Activated T-cell treated with anti-CD3 and anti-CD28 coated beads, Interleukin-2, amount 50 U/mL, for 4 hours (primary cell): ENCODE data around the gene CHRM1. TPM values are rescaled to one million over a fixed set of nuclear protein-coding genes. Genes with fewer than 3 reads are reported as not detected.
"Not testable (repeated sequence)": the region's sequence is repeated elsewhere in the genome, so short reads cannot be mapped to it uniquely, and the experiment has no call there.

ENCODE experiments used
- ATAC-seq, 2 donors: fragments of 200-7000 bp; cut with Tn5 transposase; one replicate each; pipeline ENCODE4 v1.10.0; 2021
- DNase-seq: peaks from one replicate; pipeline ENCODE4 v3.0.0-alpha.2; 2020
- H3K27me3 Mint-ChIP-seq: one replicate; pipeline ENCODE4 v1.8.0; 2021; ENCODE audit warnings: low read depth, mixed read lengths
- H3K36me3 Mint-ChIP-seq: one replicate; pipeline ENCODE4 v1.8.0; 2022; ENCODE audit warnings: mixed read lengths; ENCODE audit not compliant: insufficient read depth
- H3K4me1 Mint-ChIP-seq: one replicate; pipeline ENCODE4 v1.8.0; 2021; ENCODE audit warnings: low read depth, mixed read lengths
- H3K4me3 Mint-ChIP-seq: one replicate; pipeline ENCODE4 v1.8.0; 2021; ENCODE audit warnings: mild to moderate bottlenecking, moderate library complexity, mixed read lengths
- H3K9me3 Mint-ChIP-seq: one replicate; pipeline ENCODE4 v1.8.0; 2021; ENCODE audit warnings: mixed read lengths
- total RNA-seq, 3 donors: library from RNA; stranded (reverse); gene quantifications; one replicate each; pipeline ENCODE4 v1.2.1, GENCODE V29; 2021

The CHRM1 gene
- total RNA-seq: not detected

- H3K4me1 Mint-ChIP-seq: peaks cover 24% of the 10 kb centered on the region
- no peak within 1 kb of the TSS for H3K4me3 Mint-ChIP-seq
- DNase-seq: no peak
- no peaks in the 10 kb centered on the region for H3K9me3 Mint-ChIP-seq
- ATAC-seq: no peak
- peaks cover 33% of the 10 kb centered on the region for H3K27me3 Mint-ChIP-seq
- no peaks in the 10 kb centered on the region for H3K36me3 Mint-ChIP-seq
Observed at GRCh38 chr11:62921201-62921572, at the start of gene CHRM1. Gene CHRM1 (minus strand): TSS chr11:62921363. CDS start chr11:62911100, 10,263 bp downstream.

DNA sequence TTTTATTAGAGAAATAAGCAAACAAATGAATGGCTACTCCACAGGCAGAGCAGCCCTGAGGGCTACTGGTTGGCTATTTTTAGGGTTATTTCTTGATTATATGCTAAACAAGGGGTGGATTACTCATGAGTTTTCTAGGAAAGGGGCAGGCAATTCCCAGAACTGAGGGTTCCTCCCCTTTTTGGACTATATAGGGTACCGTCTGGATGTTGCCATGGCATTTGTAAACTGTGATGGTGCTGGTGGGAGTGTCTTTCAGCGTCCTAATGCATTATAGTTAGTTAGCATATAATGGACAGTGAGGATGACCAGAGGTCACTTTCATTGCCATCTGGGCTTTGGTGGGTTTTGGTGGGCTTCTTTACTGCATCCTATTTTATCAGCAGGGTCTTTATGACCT is 44.4 kb upstream of the CHRM1 start:
- Mint-ChIP-seq H3K36me3 (no peaks in the 10 kb centered on the region), H3K27me3 (peaks cover 41% of the 10 kb centered on the region)
- ATAC-seq: no peak

GRCh38 chr11:62962391-62962790 is 41.2 kb upstream of the CHRM1 start:
- H3K4me1 Mint-ChIP-seq: peaks cover 3% of the 10 kb centered on the region
- ATAC-seq (no peak), DNase-seq (no peak)
- H3K9me3 Mint-ChIP-seq: no peaks in the 10 kb centered on the region
- no peaks in the 10 kb centered on the region for H3K36me3 Mint-ChIP-seq
- peaks cover 26% of the 10 kb centered on the region for H3K27me3 Mint-ChIP-seq
- no peak overlapping the region for H3K4me3 Mint-ChIP-seq

More for the DNA sequence above, 44.4 kb upstream of the CHRM1 start:
- DNase-seq: no peak
- Mint-ChIP-seq H3K9me3 (no peaks in the 10 kb centered on the region), H3K4me1 (no peaks in the 10 kb centered on the region), H3K4me3 (no peak overlapping the region)

DNA sequence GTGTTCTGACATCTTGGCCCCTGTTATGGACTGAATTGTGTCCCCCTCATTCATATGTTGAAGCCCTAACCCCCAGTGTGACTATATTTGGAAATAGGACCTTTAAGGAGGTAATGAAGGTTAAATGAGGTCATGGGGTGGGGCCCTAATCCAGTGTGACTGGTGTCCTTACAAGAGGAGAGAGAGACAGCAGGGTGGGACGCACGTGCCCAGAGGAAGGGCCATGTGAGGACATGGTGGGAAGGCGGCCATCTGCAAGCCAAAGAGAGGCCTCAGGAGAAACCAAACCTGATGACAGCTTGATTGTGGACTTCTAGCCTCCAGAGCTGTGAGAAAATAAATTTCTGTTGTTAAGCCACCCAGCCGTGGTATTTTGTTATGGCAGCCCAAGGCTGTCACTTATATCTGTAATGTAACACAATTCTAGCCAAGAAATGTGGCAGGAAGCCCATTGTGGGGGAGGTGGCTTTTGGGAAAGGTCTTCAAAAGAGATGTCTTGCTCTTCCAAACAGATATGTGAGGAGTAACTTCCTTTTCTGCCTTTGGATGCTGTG is 39.9 kb upstream of the CHRM1 start:
- H3K36me3 Mint-ChIP-seq: no peaks in the 10 kb centered on the region
- DNase-seq: no peak
- H3K9me3 Mint-ChIP-seq: no peaks in the 10 kb centered on the region
- peaks cover 23% of the 10 kb centered on the region for H3K27me3 Mint-ChIP-seq
- peaks cover 3% of the 10 kb centered on the region for H3K4me1 Mint-ChIP-seq
- no peak for ATAC-seq
- H3K4me3 Mint-ChIP-seq: no peak overlapping the region

GRCh38 chr11:62959422-62959980 is 38.3 kb upstream of the CHRM1 start:
- no peak for ATAC-seq
- no peaks in the 10 kb centered on the region for H3K36me3 Mint-ChIP-seq

GRCh38 chr11:62958547-62959421 is 37.6 kb upstream of the CHRM1 start:
- Mint-ChIP-seq H3K27me3 (peaks cover 17% of the 10 kb centered on the region), H3K36me3 (no peaks in the 10 kb centered on the region), H3K9me3 (no peaks in the 10 kb centered on the region), H3K4me1 (peaks cover 3% of the 10 kb centered on the region), H3K4me3 (no peak overlapping the region)
- DNase-seq (no peak), ATAC-seq (no peak)

More at GRCh38 chr11:62959422-62959980, 38.3 kb upstream of the CHRM1 start:
- Mint-ChIP-seq H3K4me1 (peaks cover 3% of the 10 kb centered on the region), H3K9me3 (no peaks in the 10 kb centered on the region), H3K27me3 (peaks cover 20% of the 10 kb centered on the region), H3K4me3 (no peak overlapping the region)
- DNase-seq: no peak

GRCh38 chr11:62957147-62957546 is 36.0 kb upstream of the CHRM1 start:
- no peaks in the 10 kb centered on the region for H3K36me3 Mint-ChIP-seq
- DNase-seq (no peak), ATAC-seq (no peak)
- peaks cover 3% of the 10 kb centered on the region for H3K4me1 Mint-ChIP-seq
- no peaks in the 10 kb centered on the region for H3K9me3 Mint-ChIP-seq
- no peak overlapping the region for H3K4me3 Mint-ChIP-seq
- H3K27me3 Mint-ChIP-seq: peaks cover 20% of the 10 kb centered on the region

DNA sequence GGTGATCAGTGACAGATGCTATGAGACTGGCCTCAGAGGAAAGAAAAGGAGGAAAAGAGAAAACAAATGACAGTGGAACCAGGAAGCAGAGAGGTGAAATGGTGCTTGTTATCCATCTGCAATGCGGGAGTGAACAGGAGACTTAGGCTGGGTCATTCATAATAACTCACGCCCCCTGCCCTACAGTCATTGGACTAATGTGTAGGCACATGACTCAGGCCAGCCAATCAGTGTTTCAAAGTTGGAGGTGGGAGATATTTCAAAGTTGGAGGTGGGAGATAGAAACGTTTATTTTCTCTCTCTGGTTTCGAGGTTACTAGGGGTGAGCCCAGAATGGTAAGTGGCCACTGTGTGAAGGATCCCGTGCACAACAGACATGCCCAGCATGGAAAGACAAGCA is 33.3 kb upstream of the CHRM1 start:
- no peak for DNase-seq

DNA sequence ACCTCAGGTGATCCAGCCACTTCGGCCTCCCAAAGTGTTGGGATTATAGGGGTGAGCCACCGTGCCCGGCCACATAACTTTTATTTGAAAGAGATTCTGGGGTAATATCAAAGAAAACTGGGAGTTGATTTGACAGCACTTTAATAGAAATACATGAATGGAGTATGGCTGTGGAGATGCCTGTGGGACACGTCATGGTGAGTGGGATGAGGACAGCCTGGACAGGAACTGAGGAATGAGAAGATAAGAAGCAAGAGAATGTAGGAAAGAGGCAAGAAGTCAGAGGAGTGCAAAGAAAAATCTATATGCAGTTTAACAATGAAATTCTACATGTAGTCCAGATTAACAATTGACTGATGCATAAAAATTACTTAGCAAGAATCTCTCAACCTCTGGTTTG is 32.6 kb upstream of the CHRM1 start:
- peaks cover under 1% of the 10 kb centered on the region for H3K4me1 Mint-ChIP-seq
- no peaks in the 10 kb centered on the region for H3K36me3 Mint-ChIP-seq
- no peaks in the 10 kb centered on the region for H3K9me3 Mint-ChIP-seq
- H3K27me3 Mint-ChIP-seq: peaks cover 36% of the 10 kb centered on the region
- DNase-seq (no peak), ATAC-seq (no peak)
- H3K4me3 Mint-ChIP-seq: no peak overlapping the region

More for the DNA sequence above, 33.3 kb upstream of the CHRM1 start:
- Mint-ChIP-seq H3K9me3 (no peaks in the 10 kb centered on the region), H3K27me3 (peaks cover 30% of the 10 kb centered on the region), H3K36me3 (no peaks in the 10 kb centered on the region), H3K4me1 (peaks cover 3% of the 10 kb centered on the region), H3K4me3 (no peak overlapping the region)
- no peak for ATAC-seq

- no peak overlapping the region for H3K4me3 Mint-ChIP-seq
- ATAC-seq (no peak), DNase-seq (no peak)
- H3K9me3 Mint-ChIP-seq: no peaks in the 10 kb centered on the region
- no peaks in the 10 kb centered on the region for H3K36me3 Mint-ChIP-seq
- H3K4me1 Mint-ChIP-seq: no peaks in the 10 kb centered on the region
- peaks cover 35% of the 10 kb centered on the region for H3K27me3 Mint-ChIP-seq
Observed at GRCh38 chr11:62948765-62949320, 27.7 kb upstream of the CHRM1 start.

GRCh38 chr11:62945538-62945937 is 24.4 kb upstream of the CHRM1 start:
- not testable (repeated sequence) for H3K36me3 Mint-ChIP-seq, H3K4me3 Mint-ChIP-seq, ATAC-seq, H3K9me3 Mint-ChIP-seq, DNase-seq, H3K4me1 Mint-ChIP-seq
- peaks cover 29% of the 10 kb centered on the region for H3K27me3 Mint-ChIP-seq

- H3K4me1 Mint-ChIP-seq, ATAC-seq, DNase-seq, H3K4me3 Mint-ChIP-seq, H3K36me3 Mint-ChIP-seq, H3K9me3 Mint-ChIP-seq, H3K27me3 Mint-ChIP-seq: not testable (repeated sequence)
Observed at GRCh38 chr11:62937528-62937927, 16.4 kb upstream of the CHRM1 start.

- Mint-ChIP-seq H3K36me3 (no peaks in the 10 kb centered on the region), H3K4me3 (no peak overlapping the region), H3K9me3 (peaks cover 8% of the 10 kb centered on the region), H3K4me1 (peaks cover 2% of the 10 kb centered on the region), H3K27me3 (peaks cover 24% of the 10 kb centered on the region)
- ATAC-seq (no peak), DNase-seq (no peak)
Observed at GRCh38 chr11:62934496-62934785, 13.3 kb upstream of the CHRM1 start.

GRCh38 chr11:62933750-62934495 is 12.8 kb upstream of the CHRM1 start:
- peaks cover 8% of the 10 kb centered on the region for H3K9me3 Mint-ChIP-seq
- no peak for ATAC-seq
- H3K36me3 Mint-ChIP-seq: no peaks in the 10 kb centered on the region
- H3K4me1 Mint-ChIP-seq: peaks cover 2% of the 10 kb centered on the region
- H3K4me3 Mint-ChIP-seq: no peak overlapping the region
- peaks cover 28% of the 10 kb centered on the region for H3K27me3 Mint-ChIP-seq
- DNase-seq: no peak
